Thymus (tissue), 11 donors: ENCODE data around the gene RNF151. TPM values are rescaled to one million over a fixed set of nuclear protein-coding genes. Genes with fewer than 3 reads are reported as not detected.

Experiments used
- DNase-seq, 9 donors: peaks; one replicate each; pipeline ENCODE4 v3.0.0-alpha.2; 2013; ENCODE audit warnings: low spot score in 9 of 9, low read depth in 6 of 9, missing footprints in 1 of 9
- H3K27ac ChIP-seq, 2 donors: one replicate each; pipeline ENCODE4 v1.5.1; 2013; ENCODE audit warnings: control low read depth in 1 of 2, low read depth in 1 of 2, low read length in 1 of 2, mild to moderate bottlenecking in 1 of 2, moderate library complexity in 1 of 2
- H3K27me3 ChIP-seq, 2 donors: one replicate each; pipeline ENCODE4 v1.5.1; 2013; ENCODE audit warnings: low read length in 1 of 2; ENCODE audit not compliant: control insufficient read depth in 2 of 2, insufficient read depth in 1 of 2
- H3K36me3 ChIP-seq, 2 donors: one replicate each; pipeline ENCODE4 v1.5.1; 2013; ENCODE audit warnings: low read length in 1 of 2, mild to moderate bottlenecking in 1 of 2, moderate library complexity in 1 of 2; ENCODE audit not compliant: control insufficient read depth in 2 of 2, insufficient read depth in 2 of 2
- H3K4me1 ChIP-seq, 2 donors: one replicate each; pipeline ENCODE4 v1.5.1; 2013; ENCODE audit warnings: low read length in 2 of 2; ENCODE audit not compliant: control insufficient read depth in 2 of 2, insufficient read depth in 2 of 2
- H3K4me3 ChIP-seq, 2 donors: one replicate each; pipeline ENCODE4 v1.5.1; 2013; ENCODE audit warnings: low read length in 2 of 2, control low read depth in 1 of 2, mild to moderate bottlenecking in 1 of 2
- H3K9me3 ChIP-seq, 2 donors: one replicate each; pipeline ENCODE4 v1.5.1; 2013; ENCODE audit warnings: low read length in 1 of 2, mild to moderate bottlenecking in 1 of 2; ENCODE audit not compliant: control insufficient read depth in 2 of 2, insufficient read depth in 1 of 2
- WGBS: extraction: QIAGEN DNeasy Blood & Tissue Kit; methylation state at CpG from one replicate; pipeline ENCODE4 v1.1.7; 2013; 5-methylcytosine and 5-hydroxymethylcytosine counted together
- polyA plus RNA-seq: library from polyadenylated mRNA; stranded (reverse); fragments of 200-250 nt; gene quantifications from one replicate; pipeline ENCODE4 v1.2.3, GENCODE V29; 2013
- total RNA-seq: library from RNA; stranded (reverse); fragments of 120-200 nt; gene quantifications from one replicate; pipeline ENCODE4 v1.2.4, GENCODE V29; 2013
- donor health status: healthy.

RNF151 gene
- total and polyA plus RNA-seq, 2 donors, result 0.82 TPM; not detected in 1

DNA sequence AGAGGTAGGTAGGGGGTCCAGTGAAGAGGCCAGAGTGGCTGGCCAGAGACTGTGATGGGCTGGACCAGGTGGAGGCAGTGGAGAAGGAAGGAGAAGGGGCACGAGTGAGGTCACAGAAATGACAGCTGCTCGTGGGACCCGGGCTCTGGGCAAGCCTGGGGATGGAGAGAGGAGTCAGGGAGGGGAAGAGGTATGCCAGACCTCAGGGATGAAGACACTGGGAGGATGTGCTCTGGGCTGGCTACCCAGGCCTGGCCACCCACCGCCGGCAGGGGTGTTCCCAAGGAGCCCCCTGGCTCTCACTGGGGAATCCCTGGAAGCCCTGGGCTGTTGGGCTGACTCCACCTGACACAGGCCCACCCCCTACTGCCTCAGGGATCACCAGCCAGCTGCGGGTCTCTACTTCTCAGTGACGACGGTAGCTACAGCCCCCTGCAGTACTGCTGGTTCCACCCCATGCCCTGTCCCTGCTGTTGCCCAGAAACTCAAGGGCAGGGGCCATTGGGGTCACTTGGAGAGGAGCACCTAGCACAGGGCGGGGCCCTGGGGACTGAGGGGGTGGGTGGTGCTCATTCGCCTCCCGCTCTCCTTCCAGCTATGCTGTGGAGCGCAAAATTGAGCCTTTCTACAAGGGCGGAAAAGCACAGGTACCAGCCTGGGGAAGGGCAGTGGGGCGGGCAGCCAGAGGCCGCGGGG lies 7.0 kb downstream of the RNF151 start:
- DNase-seq, result no peak
- Histone ChIP-seq H3K27me3 (peaks cover 5 to 7% of the 10 kb centered on the region in 2 donors), H3K36me3 (peaks cover 37 to 48% of the 10 kb centered on the region in 2 donors)

GRCh38 chr16:1974157-1975070 lies 7.8 kb downstream of the RNF151 start:
- Histone ChIP-seq H3K27ac (no peak overlapping the region), H3K27me3 (peaks cover 13 to 15% of the 10 kb centered on the region in 2 donors), H3K4me3 (no peak overlapping the region), H3K4me1 (peaks cover 7 to 18% of the 10 kb centered on the region in 2 donors), H3K36me3 (peaks cover 39 to 51% of the 10 kb centered on the region in 2 donors), H3K9me3 (peaks cover 0 to 2% of the 10 kb centered on the region in 2 donors)
- 97% methylated on average over 42 of the region's 42 CpGs for WGBS
- no peak for DNase-seq

More for the DNA sequence above, 7.0 kb downstream of the RNF151 start:
- Histone ChIP-seq H3K4me3 (no peak overlapping the region), H3K4me1 (peaks cover 7 to 18% of the 10 kb centered on the region in 2 donors), H3K27ac (no peak overlapping the region), H3K9me3 (no peaks in the 10 kb centered on the region)
- WGBS, result 98% methylated on average over 16 of the region's 16 CpGs

GRCh38 chr16:1975432-1976215 lies 9.0 kb downstream of the RNF151 start:
- no peak for DNase-seq
- H3K36me3 ChIP-seq, result peaks cover 39 to 51% of the 10 kb centered on the region in 2 donors
- peaks cover 2 to 9% of the 10 kb centered on the region in 2 donors for H3K9me3 ChIP-seq
- peaks cover 25 to 27% of the 10 kb centered on the region in 2 donors for H3K27me3 ChIP-seq
- no peak overlapping the region for H3K27ac ChIP-seq
- peaks cover 7 to 20% of the 10 kb centered on the region in 2 donors for H3K4me1 ChIP-seq
- 98% methylated on average over 33 of the region's 33 CpGs for WGBS
- H3K4me3 ChIP-seq, result no peak overlapping the region

DNA sequence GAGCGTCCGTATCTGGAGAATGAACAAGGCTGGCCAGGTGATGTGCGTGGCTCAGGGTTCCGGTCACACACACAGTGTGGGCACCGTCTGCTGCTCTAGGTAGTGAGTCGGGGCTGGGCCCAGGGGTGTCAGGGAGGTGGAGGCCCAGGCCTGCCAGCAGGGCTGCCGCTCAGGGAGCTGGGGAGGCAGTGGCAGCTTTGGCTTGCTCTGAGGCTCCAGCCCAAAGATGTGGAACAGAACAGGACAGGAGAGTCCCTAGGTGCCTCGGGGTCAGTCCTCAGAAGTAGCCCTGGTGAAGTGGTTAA lies 9.5 kb downstream of the RNF151 start:
- peaks cover 3 to 15% of the 10 kb centered on the region in 2 donors for H3K4me1 ChIP-seq
- H3K4me3 ChIP-seq, result no peak overlapping the region
- H3K9me3 ChIP-seq, result peaks cover 2 to 14% of the 10 kb centered on the region in 2 donors
- H3K36me3 ChIP-seq, result peaks cover 39 to 51% of the 10 kb centered on the region in 2 donors
- no peak overlapping the region for H3K27ac ChIP-seq
- 97% methylated on average over 8 of the region's 8 CpGs for WGBS
- DNase-seq, result no peak
- peaks cover 30 to 32% of the 10 kb centered on the region in 2 donors for H3K27me3 ChIP-seq

GRCh38 chr16:1976951-1977874 lies 10.6 kb downstream of the RNF151 start:
- H3K4me1 ChIP-seq, result peaks cover 3 to 10% of the 10 kb centered on the region in 2 donors
- H3K4me3 ChIP-seq, result no peak overlapping the region
- peaks cover 41 to 43% of the 10 kb centered on the region in 2 donors for H3K27me3 ChIP-seq
- 97% methylated on average over 33 of the region's 33 CpGs for WGBS
- DNase-seq, result no peak
- H3K36me3 ChIP-seq, result peaks cover 39 to 51% of the 10 kb centered on the region in 2 donors
- H3K27ac ChIP-seq, result no peak overlapping the region
- peaks cover 2 to 18% of the 10 kb centered on the region in 2 donors for H3K9me3 ChIP-seq

- WGBS, result 97% methylated on average over 18 of the region's 18 CpGs
- peaks cover 47 to 49% of the 10 kb centered on the region in 2 donors for H3K27me3 ChIP-seq
- no peak for DNase-seq
- H3K9me3 ChIP-seq, result peaks cover 2 to 18% of the 10 kb centered on the region in 2 donors
- H3K36me3 ChIP-seq, result peaks cover 39 to 51% of the 10 kb centered on the region in 2 donors
- H3K4me3 ChIP-seq, result no peak overlapping the region
- no peak overlapping the region for H3K27ac ChIP-seq
- peaks cover 0 to 3% of the 10 kb centered on the region in 2 donors for H3K4me1 ChIP-seq
Measured at GRCh38 chr16:1977875-1978268, 11.2 kb downstream of the RNF151 start.

- Histone ChIP-seq H3K4me1 (peaks cover 6 to 9% of the 10 kb centered on the region in 2 donors), H3K9me3 (peaks cover 2 to 25% of the 10 kb centered on the region in 2 donors), H3K4me3 (no peak overlapping the region), H3K36me3 (peaks cover 39 to 51% of the 10 kb centered on the region in 2 donors), H3K27me3 (peaks cover 52 to 56% of the 10 kb centered on the region in 2 donors), H3K27ac (no peak overlapping the region)
- DNase-seq, result no peak
- WGBS, result 94% methylated on average over 37 of the region's 37 CpGs
Measured at GRCh38 chr16:1978476-1979120, 11.9 kb downstream of the RNF151 start.
